DMS153 (cell line): ENCODE data around the gene KRTAP10-5.

Source experiments
- DNase-seq: peaks from one replicate; lab custom pipeline; 2025; lab: John Stamatoyannopoulos, UW

The KRTAP10-5 gene

DNA sequence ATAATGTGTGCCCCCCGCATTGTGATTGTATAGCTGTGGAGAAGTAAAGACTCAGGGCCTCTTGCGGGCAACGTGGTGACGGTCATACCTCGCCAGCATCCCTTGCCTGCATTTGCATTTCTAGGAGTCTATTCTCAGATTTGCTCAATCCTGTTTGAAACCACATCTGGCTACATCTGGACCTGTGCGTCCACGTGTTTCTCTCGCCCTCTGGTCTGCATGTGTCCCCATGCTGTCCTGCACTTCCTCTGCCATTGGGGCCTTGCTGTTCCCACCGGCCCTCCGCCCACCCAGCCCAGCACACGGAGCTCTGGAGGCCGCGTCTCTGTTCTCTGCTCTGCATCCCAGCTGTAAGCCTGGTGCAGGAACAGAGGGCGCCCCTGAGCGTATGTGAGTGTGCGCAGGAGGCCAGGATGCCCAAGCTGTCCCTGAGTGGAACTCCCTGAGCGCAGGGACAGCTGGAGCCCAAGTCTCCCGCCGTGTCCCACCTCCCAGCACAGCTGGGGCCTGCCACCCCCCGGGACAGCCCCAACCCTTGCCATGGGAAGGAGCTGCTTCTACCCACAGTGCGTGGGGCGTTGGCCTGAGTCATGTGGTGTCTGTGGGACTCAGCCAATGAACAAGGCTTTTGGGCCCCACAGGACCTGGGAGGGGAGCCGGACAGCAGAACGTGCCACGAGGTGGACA, 30.7 kb downstream of the KRTAP10-5 start:
- no peak for DNase-seq

DNA sequence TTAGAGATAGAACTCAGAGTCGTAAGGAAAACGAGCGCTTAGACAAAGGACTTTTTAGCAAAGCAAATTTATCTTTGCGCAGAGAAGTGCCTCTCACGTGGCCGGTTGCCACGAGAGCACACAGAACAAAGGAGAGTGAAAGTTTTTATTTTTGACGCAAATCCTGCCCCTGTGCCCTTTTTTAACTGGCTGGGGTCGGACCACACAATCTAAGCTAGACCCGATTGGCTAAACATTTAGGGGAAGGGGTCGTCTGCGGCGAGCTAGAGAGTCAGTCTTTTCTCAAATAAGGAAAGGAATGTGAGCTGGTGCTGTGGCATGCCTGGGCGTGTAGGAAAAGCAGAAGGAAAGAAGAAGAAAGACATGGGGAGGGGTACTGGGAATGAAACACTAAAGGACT, 31.5 kb downstream of the KRTAP10-5 start:
- DNase-seq: no peak

DNA sequence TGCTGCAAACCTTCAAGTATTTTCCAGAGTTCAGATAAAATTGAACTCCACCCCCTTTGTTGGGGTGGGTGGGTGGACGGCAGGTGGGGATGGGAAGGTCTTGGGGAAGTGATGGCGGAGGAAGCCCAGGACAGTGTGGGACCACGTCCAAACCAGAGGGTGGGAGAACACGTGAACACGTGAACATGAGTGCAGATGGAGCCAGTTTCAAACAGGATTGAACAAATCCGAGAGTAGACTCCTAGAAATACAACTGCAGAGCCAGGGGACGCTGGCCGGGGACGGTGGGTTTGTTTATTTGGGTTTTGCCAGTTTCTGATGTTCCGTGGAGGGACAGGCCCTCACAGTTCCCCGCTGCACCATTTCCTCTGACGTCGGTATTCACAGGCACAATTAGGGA, 32.0 kb downstream of the KRTAP10-5 start:
- DNase-seq: no peak

DNA sequence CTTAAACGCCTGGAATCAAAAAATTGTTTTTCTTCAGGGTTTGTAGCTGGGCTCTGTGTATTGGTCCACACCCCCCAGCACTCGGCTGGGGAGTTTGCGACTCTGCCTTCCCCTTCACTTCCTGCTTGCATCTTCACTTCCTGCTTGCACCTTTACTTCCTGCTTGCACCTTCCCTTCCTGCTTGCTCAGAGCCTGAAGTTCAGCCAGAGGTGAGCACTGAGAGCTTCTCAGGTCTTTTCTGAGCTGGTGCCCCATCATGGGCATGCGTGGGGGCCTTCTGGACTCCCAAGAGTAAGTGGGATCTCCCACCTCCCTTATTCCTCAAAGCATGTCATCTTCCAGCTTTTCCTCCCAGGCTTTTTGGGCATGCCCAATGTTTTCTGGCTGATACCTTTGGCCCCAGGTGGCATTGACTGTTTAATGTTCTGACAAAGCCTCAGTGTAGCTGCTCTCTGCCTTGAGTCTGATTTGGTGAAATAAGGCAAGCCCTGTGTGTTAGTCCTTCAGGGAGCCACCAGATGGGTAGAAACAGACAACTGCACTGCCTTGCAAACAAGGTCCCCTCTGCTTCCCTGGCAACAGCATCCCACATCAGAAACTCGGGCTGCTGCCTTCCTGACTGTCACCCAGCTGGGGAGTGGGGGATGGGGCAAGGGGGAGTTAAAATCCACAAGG, 32.6 kb downstream of the KRTAP10-5 start:
- DNase-seq: no peak

DNA sequence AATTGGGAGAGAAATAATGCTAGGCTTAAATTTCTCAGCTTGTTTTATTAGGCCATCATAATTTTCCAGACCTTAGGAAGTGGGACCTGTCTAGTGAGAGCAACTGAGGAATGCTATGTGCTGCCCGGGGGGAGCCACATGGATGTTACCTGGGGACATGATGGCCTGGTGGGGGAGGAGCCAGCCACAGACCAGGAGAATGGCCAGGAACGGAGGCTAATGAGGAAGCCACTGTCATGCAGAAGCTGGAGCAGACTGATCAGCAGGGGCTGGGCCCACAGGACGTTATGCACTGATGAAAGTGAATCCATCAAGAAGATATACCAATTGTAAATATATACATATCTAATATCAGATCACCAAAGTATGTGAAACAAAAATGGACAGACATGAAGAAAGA, 35.8 kb downstream of the KRTAP10-5 start:
- no peak for DNase-seq

DNA sequence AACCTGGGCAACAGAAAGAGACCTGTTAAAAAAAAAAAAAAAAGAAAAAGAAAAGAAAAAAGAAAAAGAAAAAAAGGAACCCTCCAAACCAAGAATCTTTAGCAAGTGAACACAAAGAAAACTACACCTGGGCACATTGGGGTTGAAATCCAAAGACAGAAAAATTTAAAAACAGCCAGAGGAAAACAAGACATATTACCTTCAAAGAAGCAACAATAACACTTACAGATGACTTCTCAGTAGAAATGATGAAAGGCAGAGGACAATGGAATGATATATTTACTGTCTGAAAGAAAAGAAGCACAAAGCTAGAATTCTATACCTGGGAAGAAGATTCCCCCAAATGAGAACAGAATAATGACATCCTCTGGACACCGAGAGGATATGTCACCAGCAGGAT, 37.7 kb downstream of the KRTAP10-5 start:
- no peak for DNase-seq

DNA sequence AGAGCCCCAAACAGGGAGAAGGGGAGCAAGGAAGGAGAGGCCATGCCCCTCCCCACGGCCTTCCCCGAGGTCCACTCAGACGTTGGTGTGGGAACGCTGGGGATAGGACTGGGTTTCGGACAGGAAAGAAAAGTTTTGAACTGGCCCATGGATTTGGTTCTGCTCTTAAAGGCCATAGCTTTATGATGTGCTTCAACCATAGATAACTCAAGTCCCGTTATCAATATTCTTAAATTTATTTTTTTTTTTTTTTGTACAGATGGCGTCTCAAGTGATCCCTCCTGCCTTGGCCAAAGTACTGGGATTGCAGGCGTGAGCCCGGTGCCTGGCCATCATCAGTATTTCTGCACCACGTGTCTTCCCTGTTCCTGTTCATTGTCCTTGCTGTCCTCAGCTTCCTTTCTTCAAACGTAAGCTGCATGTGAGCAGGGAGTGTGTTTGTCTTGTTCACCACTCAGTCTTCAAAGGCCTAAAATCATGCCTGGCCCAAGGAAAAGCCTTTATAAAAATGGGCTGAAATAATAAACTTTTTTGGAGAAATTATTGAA, 39.6 kb downstream of the KRTAP10-5 start:
- DNase-seq: no peak

DNA sequence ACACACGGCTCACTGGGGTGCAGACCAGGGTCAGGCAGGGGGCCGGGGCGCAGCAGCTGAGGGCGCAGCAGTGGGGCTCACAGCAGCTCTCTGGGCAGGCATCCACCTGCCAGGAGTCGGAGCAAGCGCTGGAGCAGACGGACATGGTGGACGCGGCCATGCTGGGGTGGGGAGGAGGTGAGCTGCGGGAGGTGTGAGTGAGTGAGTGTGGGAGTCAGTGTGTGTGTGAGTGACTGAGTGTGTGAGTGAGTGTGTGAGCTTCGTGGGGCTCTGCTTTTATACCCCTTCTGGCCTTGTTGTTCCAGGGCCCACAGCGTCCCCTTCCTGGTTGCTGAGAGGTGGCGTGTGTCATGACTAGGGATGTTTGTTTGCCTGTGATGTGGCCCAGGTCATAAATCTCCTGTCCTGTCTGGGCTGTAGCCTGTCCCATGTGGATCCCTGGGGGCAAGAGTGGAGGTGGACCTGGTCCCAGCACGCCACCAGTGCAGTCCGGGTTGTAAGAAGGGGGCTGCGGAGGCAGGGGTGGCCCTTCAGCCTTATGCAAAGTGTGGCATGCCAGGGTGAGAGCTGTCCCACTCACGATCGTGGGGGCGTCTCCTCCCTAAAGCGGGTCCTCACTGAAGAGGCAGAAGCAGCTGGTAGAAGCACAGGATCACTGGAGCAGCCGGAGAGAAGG, 40.3 kb downstream of the KRTAP10-5 start, which contains the start of gene KRTAP10-1:
KRTAP10-1 (minus strand) TSS at position 205 of the 676 bp plus-strand sequence; CDS start at position 160, 45 bp downstream.
- no peak for DNase-seq

DNA sequence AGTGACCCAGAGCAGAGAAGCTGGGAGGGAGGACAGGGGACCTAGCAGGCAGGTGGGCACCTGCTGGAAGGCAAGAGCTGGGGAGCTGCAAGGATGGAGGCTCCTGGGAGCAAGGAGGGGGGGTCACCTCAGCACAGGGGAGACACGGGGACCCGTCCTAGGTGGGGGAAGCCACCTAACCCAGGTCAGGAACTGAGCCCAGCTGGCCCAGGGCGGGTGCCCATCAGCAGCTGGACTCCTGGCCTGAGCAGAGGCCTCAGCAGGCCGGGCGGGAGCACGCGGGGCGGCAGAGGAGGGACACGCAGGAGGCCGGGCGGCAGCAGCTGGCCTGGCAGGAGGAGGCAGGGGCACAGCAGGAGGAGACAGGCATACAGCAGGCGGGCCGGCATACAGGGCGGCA, 41.4 kb downstream of the KRTAP10-5 start:
- DNase-seq: no peak

DNA sequence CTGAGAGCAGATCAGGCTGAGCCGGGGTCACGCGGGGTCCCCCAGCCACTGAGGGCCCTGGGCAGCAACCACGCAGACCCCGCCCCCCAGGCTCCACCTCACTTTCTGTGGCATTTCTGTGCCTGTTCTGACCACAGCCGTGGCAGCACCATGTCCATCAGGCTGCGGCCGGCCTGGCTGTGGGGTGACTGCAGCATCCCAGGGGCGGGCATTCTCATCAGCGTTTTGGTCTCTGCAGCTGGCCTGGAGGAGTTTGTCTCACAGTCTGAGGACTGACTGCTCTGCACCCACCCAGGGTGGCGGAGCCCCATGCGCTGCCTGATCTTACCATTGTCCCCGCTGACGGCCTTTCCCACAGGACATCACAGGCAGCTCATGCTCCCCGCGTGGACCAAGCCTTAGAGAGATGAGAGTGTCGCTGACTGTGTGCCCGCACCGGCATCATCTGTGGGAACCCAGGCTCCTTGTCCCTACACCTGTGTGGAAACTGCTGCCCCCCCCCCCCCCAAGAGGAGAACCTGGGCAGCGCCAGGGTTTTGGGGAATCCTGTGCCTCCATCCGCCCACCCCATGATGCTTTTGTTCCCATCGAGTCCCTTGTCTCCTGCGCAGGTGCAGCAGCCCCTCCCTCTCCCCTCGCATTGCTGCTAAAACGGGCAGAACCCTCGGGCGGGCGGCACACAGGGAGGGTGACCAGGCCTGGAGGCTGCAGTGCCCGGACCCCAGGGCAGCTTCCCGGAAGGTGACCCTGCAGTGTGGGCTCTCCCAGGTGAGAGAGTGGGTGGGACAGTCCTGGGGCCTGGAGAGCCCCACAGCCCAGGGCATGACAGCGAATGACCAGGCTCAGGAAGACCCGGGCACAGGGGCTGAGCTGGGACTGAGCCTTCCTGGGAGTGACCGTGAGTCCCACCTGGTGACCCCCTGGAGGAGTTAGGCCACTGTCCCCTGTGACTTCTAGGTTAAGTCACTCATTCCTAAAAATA, 42.2 kb downstream of the KRTAP10-5 start:
- no peak for DNase-seq

DNA sequence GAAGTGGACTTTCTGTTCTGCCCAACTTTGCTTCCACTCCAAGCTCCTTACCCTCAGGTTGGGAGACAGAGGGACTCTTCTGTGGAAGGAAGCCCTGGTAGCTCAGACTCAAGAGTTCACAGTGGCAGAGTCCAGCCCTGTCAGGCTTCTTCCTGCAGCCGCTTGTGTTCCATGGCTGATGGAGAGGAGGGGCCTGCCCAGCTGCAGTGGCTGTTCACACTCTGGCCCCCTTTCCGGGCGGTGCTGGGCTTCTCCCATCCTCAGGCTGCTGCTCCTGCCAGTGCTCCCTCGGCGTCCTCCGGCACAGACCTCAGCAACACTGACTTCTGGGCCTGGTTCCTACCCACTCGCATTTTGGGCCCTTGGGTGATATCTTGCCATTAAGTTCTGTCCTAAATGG, 44.4 kb downstream of the KRTAP10-5 start:
- no peak for DNase-seq

DNA sequence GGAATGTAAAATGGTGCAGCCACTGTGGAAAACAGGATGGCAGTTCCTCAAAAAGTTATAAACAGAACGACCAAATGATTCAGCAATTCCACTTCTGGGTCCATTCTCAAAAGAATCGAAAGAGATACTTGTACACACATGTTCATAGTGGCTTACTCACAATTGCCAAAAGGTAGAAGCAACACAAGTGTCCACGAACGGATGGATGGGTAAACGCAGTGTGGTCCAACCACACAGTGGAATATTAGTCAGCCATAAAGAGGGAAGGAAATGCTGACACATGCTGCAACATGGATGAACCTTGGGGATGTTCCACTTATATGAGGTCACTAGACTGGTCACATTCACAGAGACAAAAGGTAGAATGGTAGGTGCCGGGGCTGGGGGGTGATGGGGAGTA, 45.7 kb downstream of the KRTAP10-5 start:
- no peak for DNase-seq

DNA sequence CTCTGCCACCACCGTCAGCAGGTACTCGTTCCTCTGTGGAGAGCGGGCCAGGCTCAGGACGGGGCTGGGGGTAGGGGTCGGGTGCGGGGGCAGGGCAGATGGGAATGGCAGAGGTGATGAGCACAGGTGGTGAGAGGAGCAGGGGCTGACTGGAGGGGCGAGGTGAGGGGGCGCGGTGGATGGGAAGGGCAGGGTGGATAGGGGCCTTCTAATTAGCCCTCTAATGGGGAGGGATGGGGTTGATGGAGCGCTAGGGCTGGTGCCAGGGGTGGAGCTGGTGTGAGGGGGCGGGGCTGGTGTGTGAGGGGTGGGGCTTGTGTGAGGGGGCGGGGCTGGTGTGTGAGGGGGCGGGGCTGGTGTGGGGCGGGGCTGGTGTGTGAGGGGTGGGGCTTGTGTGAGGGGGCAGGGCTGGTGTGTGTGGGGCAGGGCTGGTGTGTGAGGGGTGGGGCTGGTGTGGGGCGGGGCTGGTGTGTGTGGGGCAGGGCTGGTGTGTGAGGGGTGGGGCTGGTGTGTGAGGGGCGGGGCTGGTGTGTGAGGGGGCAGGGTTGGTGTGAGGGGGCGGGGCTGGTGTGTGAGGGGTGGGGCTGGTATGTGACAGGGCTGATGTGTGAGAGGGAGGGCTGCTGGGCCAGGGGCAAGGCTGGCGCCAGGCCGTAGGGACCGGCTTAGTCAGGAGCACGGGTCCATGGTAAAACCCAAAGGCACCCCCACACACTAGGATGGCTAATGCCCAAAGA, 46.3 kb downstream of the KRTAP10-5 start:
- DNase-seq: no peak

DNA sequence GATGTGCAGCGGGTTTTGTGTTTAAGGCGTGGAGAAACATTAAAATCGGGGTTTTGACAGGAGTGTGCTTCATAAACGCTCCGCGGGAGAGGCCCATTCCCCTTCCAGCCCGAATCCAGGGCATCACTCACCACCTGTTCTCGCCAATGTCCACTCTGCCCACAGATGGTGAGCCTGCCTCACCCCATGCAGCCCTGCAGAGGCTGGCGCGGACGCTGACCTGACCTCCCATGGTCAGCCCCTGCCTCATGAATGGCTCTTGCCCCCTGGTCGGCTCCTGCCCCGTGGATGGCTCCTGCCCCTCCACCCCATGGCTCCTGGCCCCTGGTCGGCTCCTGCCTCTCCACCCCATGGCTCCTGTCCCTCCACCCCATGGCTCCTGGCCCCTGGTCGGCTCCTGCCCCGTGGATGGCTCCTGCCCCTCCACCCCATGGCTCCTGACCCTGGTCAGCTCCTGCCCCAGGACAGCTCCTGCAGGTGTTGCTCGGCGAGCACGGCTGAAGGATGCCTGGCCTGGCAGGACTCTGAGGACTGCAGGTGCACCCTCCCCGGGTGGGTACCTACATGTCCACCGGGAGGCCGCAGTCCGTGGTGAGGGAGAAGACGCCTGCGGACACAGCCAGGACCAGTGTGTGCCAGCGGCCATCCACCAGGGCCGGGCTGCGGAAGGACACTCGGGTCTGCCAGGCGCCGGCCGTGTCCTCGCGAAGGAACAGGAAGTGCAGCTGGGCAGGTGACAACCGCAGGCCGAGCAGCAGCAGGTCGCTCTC, 47.1 kb downstream of the KRTAP10-5 start:
- DNase-seq: no peak

DNA sequence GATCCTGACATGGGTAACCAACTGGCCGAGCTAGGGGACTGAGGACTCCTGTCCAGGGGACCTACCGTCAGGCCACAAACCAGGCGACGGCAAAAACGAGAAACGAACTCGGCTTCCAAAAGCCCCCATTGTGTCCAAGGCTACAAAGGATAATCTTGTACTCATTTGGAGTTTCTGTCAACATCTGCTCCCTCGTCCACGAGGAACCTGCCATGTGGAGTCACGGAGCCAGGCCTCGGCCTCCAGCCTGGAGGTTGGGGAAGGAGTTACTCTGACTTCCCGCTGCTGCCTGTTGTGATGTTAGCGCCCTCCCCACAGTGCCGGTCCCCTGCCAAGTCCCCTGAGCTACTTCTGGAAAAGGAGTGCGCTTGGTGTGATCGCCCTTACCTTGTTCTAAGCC, 47.7 kb downstream of the KRTAP10-5 start:
- no peak for DNase-seq

DNA sequence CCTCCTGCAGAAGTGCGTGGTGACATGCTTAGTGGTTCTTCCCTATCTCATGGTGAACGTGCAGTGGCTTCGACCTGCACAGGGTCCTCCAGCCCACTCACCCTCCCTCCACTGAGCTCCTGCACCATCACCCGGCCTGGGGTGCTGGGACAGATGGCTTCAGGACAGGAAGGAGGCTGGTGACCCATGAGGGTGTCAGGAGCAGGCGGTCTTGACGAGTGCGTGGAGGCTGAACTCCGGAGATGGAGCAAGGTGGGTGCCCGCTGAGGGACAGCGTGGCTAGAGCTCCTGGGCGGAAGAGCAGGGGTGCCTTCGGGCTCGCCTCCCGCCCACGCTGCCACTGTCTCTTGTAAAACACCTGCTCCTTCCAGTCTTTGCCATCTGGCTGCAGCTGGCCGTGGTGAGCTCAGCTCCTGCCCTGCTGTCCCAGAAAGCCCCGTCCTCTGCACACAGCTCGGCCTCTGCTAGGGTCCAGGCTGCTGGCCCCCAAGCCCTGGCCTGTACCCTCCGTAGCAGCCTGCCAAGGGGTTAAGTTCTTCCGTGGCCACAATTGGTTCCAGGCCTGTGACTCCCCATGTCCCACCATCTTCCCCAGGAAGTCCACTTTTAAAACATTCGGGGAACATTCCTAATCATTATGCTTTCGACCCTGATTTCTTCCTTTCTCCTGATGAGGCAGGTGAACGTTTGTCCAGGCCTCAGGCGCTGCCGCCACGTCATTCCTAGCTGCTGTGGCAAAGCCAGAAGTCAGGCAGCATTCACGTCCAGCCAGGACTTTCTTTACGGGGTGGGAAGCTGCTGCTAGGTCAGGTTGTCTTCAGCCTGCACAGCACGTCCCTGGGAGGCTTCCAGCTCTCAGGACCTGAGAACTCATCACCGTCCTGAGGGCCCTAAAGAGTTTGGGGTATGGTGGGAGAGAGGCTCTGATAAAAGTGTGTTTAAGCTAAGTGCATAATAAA, 48.5 kb downstream of the KRTAP10-5 start:
- no peak for DNase-seq

DNA sequence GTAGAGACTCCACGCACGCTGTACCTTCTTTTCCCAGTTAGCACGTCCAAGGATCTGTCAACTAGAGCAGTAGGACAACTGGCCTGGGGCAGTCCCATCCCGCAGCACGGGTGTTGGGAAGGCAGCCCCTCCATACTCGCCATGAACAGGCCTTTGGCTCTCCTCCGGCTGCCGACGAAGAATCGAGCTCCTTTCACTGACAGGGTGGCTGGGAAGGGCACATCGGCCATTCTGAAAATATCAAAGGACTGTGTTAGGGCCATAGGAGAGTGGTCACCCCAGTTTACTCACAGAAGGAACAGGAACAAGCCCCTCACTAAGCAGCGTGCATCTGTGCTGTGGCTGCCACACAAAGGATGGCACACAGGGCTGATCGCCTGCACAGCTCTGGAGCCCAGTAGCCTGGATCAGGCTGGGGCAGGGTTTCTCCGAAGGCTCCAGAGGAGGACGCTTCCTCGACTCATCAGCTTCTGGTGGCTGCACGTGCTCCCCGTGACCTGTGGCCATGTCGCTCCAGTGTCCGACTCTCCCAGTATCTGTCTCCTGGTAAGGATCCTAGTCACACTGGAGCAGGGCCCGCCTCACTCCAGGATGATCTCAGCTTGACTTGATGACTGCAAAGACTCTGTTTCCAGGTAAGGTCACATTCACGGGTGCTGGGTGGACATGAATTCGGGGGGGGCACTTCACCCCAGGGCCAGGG, 49.4 kb downstream of the KRTAP10-5 start:
- DNase-seq: no peak

DNA sequence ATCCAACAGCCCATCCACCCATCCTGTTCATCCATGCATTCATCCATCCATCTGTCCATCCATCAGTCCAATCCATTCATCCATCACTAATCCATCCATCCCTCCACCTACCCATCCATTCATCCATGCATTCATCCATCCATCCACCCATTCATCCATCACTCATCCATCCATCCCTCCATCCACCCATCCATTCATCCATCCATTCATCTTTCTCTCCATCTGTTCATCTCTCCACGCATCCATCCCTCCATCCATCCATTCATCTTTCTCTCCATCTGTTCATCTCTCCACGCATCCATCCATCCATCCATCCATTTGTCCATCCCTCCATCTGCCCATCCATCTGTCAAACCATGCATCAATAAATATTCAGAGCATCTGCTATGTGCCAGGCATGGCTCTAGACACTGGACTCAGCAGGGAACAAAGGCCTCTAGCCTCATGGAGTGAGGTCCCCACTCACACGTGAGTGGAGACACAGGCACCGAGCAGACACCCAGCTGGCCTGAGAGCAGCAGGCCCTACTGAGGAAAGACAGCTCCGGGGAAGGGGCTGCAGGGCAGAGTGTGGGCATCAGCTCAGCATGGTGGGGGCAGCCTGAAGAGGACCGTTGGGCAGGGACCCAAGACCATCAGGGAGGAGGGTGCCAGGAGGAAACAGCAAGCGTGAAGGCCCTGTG, 50.0 kb downstream of the KRTAP10-5 start:
- no peak for DNase-seq
